ENCODE results near the gene TMC1. TPM values are rescaled to one million over a fixed set of nuclear protein-coding genes. Genes with fewer than 3 reads are reported as not detected.
A peak's percentile ranks its signal among the peaks of the same experiment; 100 is the strongest.

Gene TMC1
- total and polyA plus RNA-seq, 2 of the 8 experiments (the other 6 are each of a cell fraction or from before 2014, with no cell fraction given): 0.95 to 0.98 TPM

GRCh38 chr9:72680593-72681282 is 159.3 kb downstream of the TMC1 start (continued):
- TF ChIP-seq TCF12 (IDR thresholded peaks at IDR 0.05; ENCODE audit: low read depth, low read length): 0 out of 2 replicates have a peak, but pooled peaks have one; percentile 41
- peak in 1 of 2 experiments; percentile 97; a peak in 2 of 4 replicates for TF ChIP-seq HDAC2 (IDR thresholded peaks at IDR 0.05; ENCODE audit: borderline replicate concordance in 1 of 2, low read depth in 2 of 2, low read length in 2 of 2)
- TF ChIP-seq PHF8 (conservative IDR thresholded peaks at IDR 0.05; ENCODE audit: low read depth, low read length): no peak
- TF ChIP-seq NANOG (IDR thresholded peaks at IDR 0.05; ENCODE audit: insufficient read depth, low read depth, low read length, poor library complexity, severe bottlenecking): peak; percentile 73
- no peak for TF ChIP-seq CHD1 (IDR thresholded peaks at IDR 0.05; ENCODE audit: low read depth, low read length)
- no peak for TF ChIP-seq SIRT6 (IDR thresholded peaks at IDR 0.05; ENCODE audit: low read length)
- no peak for TF ChIP-seq TEAD4 (IDR thresholded peaks at IDR 0.05; ENCODE audit: low read depth, low read length)
- TF ChIP-seq, protein P1, sequence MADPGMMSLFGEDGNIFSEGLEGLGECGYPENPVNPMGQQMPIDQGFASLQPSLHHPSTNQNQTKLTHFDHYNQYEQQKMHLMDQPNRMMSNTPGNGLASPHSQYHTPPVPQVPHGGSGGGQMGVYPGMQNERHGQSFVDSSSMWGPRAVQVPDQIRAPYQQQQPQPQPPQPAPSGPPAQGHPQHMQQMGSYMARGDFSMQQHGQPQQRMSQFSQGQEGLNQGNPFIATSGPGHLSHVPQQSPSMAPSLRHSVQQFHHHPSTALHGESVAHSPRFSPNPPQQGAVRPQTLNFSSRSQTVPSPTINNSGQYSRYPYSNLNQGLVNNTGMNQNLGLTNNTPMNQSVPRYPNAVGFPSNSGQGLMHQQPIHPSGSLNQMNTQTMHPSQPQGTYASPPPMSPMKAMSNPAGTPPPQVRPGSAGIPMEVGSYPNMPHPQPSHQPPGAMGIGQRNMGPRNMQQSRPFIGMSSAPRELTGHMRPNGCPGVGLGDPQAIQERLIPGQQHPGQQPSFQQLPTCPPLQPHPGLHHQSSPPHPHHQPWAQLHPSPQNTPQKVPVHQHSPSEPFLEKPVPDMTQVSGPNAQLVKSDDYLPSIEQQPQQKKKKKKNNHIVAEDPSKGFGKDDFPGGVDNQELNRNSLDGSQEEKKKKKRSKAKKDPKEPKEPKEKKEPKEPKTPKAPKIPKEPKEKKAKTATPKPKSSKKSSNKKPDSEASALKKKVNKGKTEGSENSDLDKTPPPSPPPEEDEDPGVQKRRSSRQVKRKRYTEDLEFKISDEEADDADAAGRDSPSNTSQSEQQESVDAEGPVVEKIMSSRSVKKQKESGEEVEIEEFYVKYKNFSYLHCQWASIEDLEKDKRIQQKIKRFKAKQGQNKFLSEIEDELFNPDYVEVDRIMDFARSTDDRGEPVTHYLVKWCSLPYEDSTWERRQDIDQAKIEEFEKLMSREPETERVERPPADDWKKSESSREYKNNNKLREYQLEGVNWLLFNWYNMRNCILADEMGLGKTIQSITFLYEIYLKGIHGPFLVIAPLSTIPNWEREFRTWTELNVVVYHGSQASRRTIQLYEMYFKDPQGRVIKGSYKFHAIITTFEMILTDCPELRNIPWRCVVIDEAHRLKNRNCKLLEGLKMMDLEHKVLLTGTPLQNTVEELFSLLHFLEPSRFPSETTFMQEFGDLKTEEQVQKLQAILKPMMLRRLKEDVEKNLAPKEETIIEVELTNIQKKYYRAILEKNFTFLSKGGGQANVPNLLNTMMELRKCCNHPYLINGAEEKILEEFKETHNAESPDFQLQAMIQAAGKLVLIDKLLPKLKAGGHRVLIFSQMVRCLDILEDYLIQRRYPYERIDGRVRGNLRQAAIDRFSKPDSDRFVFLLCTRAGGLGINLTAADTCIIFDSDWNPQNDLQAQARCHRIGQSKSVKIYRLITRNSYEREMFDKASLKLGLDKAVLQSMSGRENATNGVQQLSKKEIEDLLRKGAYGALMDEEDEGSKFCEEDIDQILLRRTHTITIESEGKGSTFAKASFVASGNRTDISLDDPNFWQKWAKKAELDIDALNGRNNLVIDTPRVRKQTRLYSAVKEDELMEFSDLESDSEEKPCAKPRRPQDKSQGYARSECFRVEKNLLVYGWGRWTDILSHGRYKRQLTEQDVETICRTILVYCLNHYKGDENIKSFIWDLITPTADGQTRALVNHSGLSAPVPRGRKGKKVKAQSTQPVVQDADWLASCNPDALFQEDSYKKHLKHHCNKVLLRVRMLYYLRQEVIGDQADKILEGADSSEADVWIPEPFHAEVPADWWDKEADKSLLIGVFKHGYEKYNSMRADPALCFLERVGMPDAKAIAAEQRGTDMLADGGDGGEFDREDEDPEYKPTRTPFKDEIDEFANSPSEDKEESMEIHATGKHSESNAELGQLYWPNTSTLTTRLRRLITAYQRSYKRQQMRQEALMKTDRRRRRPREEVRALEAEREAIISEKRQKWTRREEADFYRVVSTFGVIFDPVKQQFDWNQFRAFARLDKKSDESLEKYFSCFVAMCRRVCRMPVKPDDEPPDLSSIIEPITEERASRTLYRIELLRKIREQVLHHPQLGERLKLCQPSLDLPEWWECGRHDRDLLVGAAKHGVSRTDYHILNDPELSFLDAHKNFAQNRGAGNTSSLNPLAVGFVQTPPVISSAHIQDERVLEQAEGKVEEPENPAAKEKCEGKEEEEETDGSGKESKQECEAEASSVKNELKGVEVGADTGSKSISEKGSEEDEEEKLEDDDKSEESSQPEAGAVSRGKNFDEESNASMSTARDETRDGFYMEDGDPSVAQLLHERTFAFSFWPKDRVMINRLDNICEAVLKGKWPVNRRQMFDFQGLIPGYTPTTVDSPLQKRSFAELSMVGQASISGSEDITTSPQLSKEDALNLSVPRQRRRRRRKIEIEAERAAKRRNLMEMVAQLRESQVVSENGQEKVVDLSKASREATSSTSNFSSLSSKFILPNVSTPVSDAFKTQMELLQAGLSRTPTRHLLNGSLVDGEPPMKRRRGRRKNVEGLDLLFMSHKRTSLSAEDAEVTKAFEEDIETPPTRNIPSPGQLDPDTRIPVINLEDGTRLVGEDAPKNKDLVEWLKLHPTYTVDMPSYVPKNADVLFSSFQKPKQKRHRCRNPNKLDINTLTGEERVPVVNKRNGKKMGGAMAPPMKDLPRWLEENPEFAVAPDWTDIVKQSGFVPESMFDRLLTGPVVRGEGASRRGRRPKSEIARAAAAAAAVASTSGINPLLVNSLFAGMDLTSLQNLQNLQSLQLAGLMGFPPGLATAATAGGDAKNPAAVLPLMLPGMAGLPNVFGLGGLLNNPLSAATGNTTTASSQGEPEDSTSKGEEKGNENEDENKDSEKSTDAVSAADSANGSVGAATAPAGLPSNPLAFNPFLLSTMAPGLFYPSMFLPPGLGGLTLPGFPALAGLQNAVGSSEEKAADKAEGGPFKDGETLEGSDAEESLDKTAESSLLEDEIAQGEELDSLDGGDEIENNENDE (IDR thresholded peaks at IDR 0.05; ENCODE audit: insufficient replicate concordance, low read length): peak; percentile 98
- TF ChIP-seq RFX5 (IDR thresholded peaks at IDR 0.05; ENCODE audit: borderline replicate concordance, low read depth, low read length): no peak
- TF ChIP-seq HDAC6 (IDR thresholded peaks at IDR 0.05; ENCODE audit: low read depth, low read length): no peak

Measured in H1 (cell line).